Lower leg skin (tissue), 3 donors: ENCODE measurements around the gene FGF3.

ENCODE experiments used
- CTCF ChIP-seq, 3 donors: fragments of 450-650 bp; IDR thresholded peaks; one replicate each; pipeline ENCODE4 v1.5.1; 2016; ENCODE audit warnings: antibody characterized with exemption in 3 of 3, mild to moderate bottlenecking in 3 of 3, moderate library complexity in 2 of 3
- POLR2A ChIP-seq, 2 donors: fragments of 450-650 bp; IDR thresholded peaks; one replicate each; pipeline ENCODE4 v1.6.1; 2016 to 2017; ENCODE audit warnings: antibody characterized with exemption in 2 of 2, mild to moderate bottlenecking in 1 of 2, moderate library complexity in 1 of 2

- TF ChIP-seq CTCF (IDR thresholded peaks at IDR 0.05) (no peak), POLR2A (IDR thresholded peaks at IDR 0.05) (no peak)
Measured at GRCh38 chr11:69860796-69861445, 41.7 kb upstream of the FGF3 start.
